H1 (cell line): ENCODE results near the gene ADGRB3.

Experiments
- CHD2 ChIP-seq: IDR thresholded peaks from 2 replicates; pipeline ENCODE4 v1.6.1; 2012; ENCODE audit warnings: low read length, improper control_type of control experiment
- CREB1 ChIP-seq: IDR thresholded peaks from 2 replicates; pipeline ENCODE4 v1.6.1; 2012; ENCODE audit warnings: inconsistent platforms
- CTCF ChIP-seq, 3 experiments: IDR thresholded peaks; 1 replicate in 2 of 3; 2 replicates in 1 of 3; pipeline versions ENCODE4 v1.5.1 to v1.6.1; 2011; ENCODE audit warnings: low read length in 3 of 3, mild to moderate bottlenecking in 3 of 3, inconsistent platforms in 2 of 3, low read depth in 1 of 3, moderate library complexity in 1 of 3; ENCODE audit not compliant: insufficient read depth in 1 of 3; ENCODE audit errors: control extremely low read depth in 1 of 3
- YY1 ChIP-seq: IDR thresholded peaks from 2 replicates; pipeline ENCODE4 v1.6.1; 2011; ENCODE audit warnings: low read depth, mild to moderate bottlenecking, low read length

- TF ChIP-seq CTCF (IDR thresholded peaks at IDR 0.05; ENCODE audit: control extremely low read depth in 1 of 3, insufficient read depth in 1 of 3, low read depth in 1 of 3, low read length in 3 of 3), result no peak
- TF ChIP-seq CHD2, result no peak
- TF ChIP-seq CREB1, result no peak
- TF ChIP-seq YY1, result no peak
These were observed 705.1 kb downstream of the ADGRB3 start for GRCh38 chr6:69340196-69340595.
